Measurements from ENCODE around the gene MKRN1.
"Not testable (repeated sequence)": the region's sequence is repeated elsewhere in the genome, so short reads cannot be mapped to it uniquely, and the experiment has no call there.

Gene MKRN1

GRCh38 chr7:140475747-140476333 is 3.5 kb downstream of the MKRN1 start:
- Mint-ChIP-seq H3K9me3 (no peaks in the 10 kb centered on the region), H3K4me1 (ENCODE audit: low read depth in 2 of 2) (peaks cover 22 to 31% of the 10 kb centered on the region in 2 donors), H3K36me3 (ENCODE audit: insufficient read depth) (peaks cover 44% of the 10 kb centered on the region), H3K4me3 (peak overlapping the region; percentile 75 to 96), H3K27me3 (no peaks in the 10 kb centered on the region), H3K27ac (peak overlapping the region; percentile 54 to 62)
- DNase-seq (peak; percentile 46 to 61 (median 53)), ATAC-seq (replicated peaks) (no peak)

- ATAC-seq (replicated peaks): no peak
- peaks cover 12 to 13% of the 10 kb centered on the region in 2 donors for H3K4me1 Mint-ChIP-seq (ENCODE audit: low read depth in 2 of 2)
- no peaks in the 10 kb centered on the region for H3K9me3 Mint-ChIP-seq
Measured at GRCh38 chr7:140463111-140463510, 16.2 kb downstream of the MKRN1 start.

GRCh38 chr7:140458916-140459315 is 20.4 kb downstream of the MKRN1 start:
- Mint-ChIP-seq H3K27me3 (no peaks in the 10 kb centered on the region), H3K27ac (peak overlapping the region in 1 of 2 donors; percentile 26), H3K4me1 (ENCODE audit: low read depth in 2 of 2) (peaks cover 20 to 22% of the 10 kb centered on the region in 2 donors), H3K4me3 (no peak overlapping the region), H3K36me3 (ENCODE audit: insufficient read depth) (peaks cover 94% of the 10 kb centered on the region), H3K9me3 (no peaks in the 10 kb centered on the region)
- DNase-seq (no peak), ATAC-seq (replicated peaks) (no peak)

More at GRCh38 chr7:140463111-140463510, 16.2 kb downstream of the MKRN1 start:
- H3K36me3 Mint-ChIP-seq (ENCODE audit: insufficient read depth): peaks cover 85% of the 10 kb centered on the region
- DNase-seq: no peak
- no peak overlapping the region for H3K4me3 Mint-ChIP-seq
- H3K27ac Mint-ChIP-seq: peak overlapping the region in 1 of 2 donors; percentile 54
- H3K27me3 Mint-ChIP-seq: no peaks in the 10 kb centered on the region

- no peak overlapping the region for H3K27ac Mint-ChIP-seq
- no peak overlapping the region for H3K4me3 Mint-ChIP-seq
- H3K4me1 Mint-ChIP-seq (ENCODE audit: low read depth in 2 of 2): peaks cover 17 to 18% of the 10 kb centered on the region in 2 donors
- ATAC-seq (replicated peaks): no peak
- H3K27me3 Mint-ChIP-seq: no peaks in the 10 kb centered on the region
- no peak for DNase-seq
- peaks cover 97% of the 10 kb centered on the region for H3K36me3 Mint-ChIP-seq (ENCODE audit: insufficient read depth)
- no peaks in the 10 kb centered on the region for H3K9me3 Mint-ChIP-seq
Measured at GRCh38 chr7:140458201-140458600, 21.1 kb downstream of the MKRN1 start.

- H3K36me3 Mint-ChIP-seq (ENCODE audit: insufficient read depth): peaks cover 90% of the 10 kb centered on the region
- H3K27me3 Mint-ChIP-seq: no peaks in the 10 kb centered on the region
- H3K27ac Mint-ChIP-seq: no peak overlapping the region
- no peak for DNase-seq
- peaks cover 24 to 25% of the 10 kb centered on the region in 2 donors for H3K4me1 Mint-ChIP-seq (ENCODE audit: low read depth in 2 of 2)
- no peaks in the 10 kb centered on the region for H3K9me3 Mint-ChIP-seq
- no peak for ATAC-seq (replicated peaks)
- H3K4me3 Mint-ChIP-seq: no peak overlapping the region
Measured at GRCh38 chr7:140456551-140457051, 22.7 kb downstream of the MKRN1 start.

- no peak for DNase-seq
- Mint-ChIP-seq H3K4me1 (ENCODE audit: low read depth in 2 of 2) (peaks cover 22 to 29% of the 10 kb centered on the region in 2 donors), H3K4me3 (no peak overlapping the region), H3K27ac (no peak overlapping the region), H3K36me3 (ENCODE audit: insufficient read depth) (peaks cover 82% of the 10 kb centered on the region), H3K9me3 (no peaks in the 10 kb centered on the region), H3K27me3 (no peaks in the 10 kb centered on the region)
- ATAC-seq (replicated peaks): no peak
Measured at GRCh38 chr7:140455743-140456142, 23.6 kb downstream of the MKRN1 start.

GRCh38 chr7:140454657-140455015 is 24.7 kb downstream of the MKRN1 start:
- DNase-seq (no peak), ATAC-seq (replicated peaks) (no peak)
- H3K4me1 Mint-ChIP-seq (ENCODE audit: low read depth in 2 of 2): peaks cover 22 to 29% of the 10 kb centered on the region in 2 donors
- H3K9me3 Mint-ChIP-seq: no peaks in the 10 kb centered on the region
- peak overlapping the region; percentile 68 to 82 for H3K27ac Mint-ChIP-seq
- H3K4me3 Mint-ChIP-seq: peak overlapping the region in 1 of 2 donors; percentile 19
- no peaks in the 10 kb centered on the region for H3K27me3 Mint-ChIP-seq
- H3K36me3 Mint-ChIP-seq (ENCODE audit: insufficient read depth): peaks cover 71% of the 10 kb centered on the region

GRCh38 chr7:140453785-140454656 is 25.3 kb downstream of the MKRN1 start:
- H3K36me3 Mint-ChIP-seq (ENCODE audit: insufficient read depth): peaks cover 64% of the 10 kb centered on the region
- H3K9me3 Mint-ChIP-seq; H3K27me3 Mint-ChIP-seq; DNase-seq; H3K4me3 Mint-ChIP-seq; ATAC-seq (replicated peaks): not testable (repeated sequence)
- peaks cover 22 to 29% of the 10 kb centered on the region in 2 donors for H3K4me1 Mint-ChIP-seq (ENCODE audit: low read depth in 2 of 2)
- H3K27ac Mint-ChIP-seq: peak overlapping the region; percentile 68 to 82

GRCh38 chr7:140453273-140453672 is 26.0 kb downstream of the MKRN1 start:
- H3K9me3 Mint-ChIP-seq: no peaks in the 10 kb centered on the region
- no peak for ATAC-seq (replicated peaks)
- no peak for DNase-seq
- no peak overlapping the region for H3K4me3 Mint-ChIP-seq
- no peaks in the 10 kb centered on the region for H3K27me3 Mint-ChIP-seq
- H3K36me3 Mint-ChIP-seq (ENCODE audit: insufficient read depth): peaks cover 57% of the 10 kb centered on the region
- H3K4me1 Mint-ChIP-seq (ENCODE audit: low read depth in 2 of 2): peaks cover 19 to 29% of the 10 kb centered on the region in 2 donors
- H3K27ac Mint-ChIP-seq: peak overlapping the region in 1 of 2 donors; percentile 82

- peaks cover 19 to 29% of the 10 kb centered on the region in 2 donors for H3K4me1 Mint-ChIP-seq (ENCODE audit: low read depth in 2 of 2)
- peak overlapping the region; percentile 79 to 87 for H3K27ac Mint-ChIP-seq
- H3K4me3 Mint-ChIP-seq: no peak overlapping the region
- H3K27me3 Mint-ChIP-seq: no peaks in the 10 kb centered on the region
- peaks cover 42% of the 10 kb centered on the region for H3K36me3 Mint-ChIP-seq (ENCODE audit: insufficient read depth)
- ATAC-seq (replicated peaks) (no peak), DNase-seq (no peak)
- no peaks in the 10 kb centered on the region for H3K9me3 Mint-ChIP-seq
Measured at GRCh38 chr7:140451716-140452115, 27.6 kb downstream of the MKRN1 start.

GRCh38 chr7:140448781-140449480 is 30.4 kb downstream of the MKRN1 start:
- no peaks in the 10 kb centered on the region for H3K27me3 Mint-ChIP-seq

GRCh38 chr7:140447841-140448240 is 31.5 kb downstream of the MKRN1 start:
- H3K9me3 Mint-ChIP-seq: no peaks in the 10 kb centered on the region
- peaks cover 8 to 14% of the 10 kb centered on the region in 2 donors for H3K4me1 Mint-ChIP-seq (ENCODE audit: low read depth in 2 of 2)
- H3K4me3 Mint-ChIP-seq: no peak overlapping the region
- no peaks in the 10 kb centered on the region for H3K27me3 Mint-ChIP-seq
- H3K36me3 Mint-ChIP-seq (ENCODE audit: insufficient read depth): peaks cover 6% of the 10 kb centered on the region
- no peak for ATAC-seq (replicated peaks)
- peak overlapping the region in 1 of 2 donors; percentile 15 for H3K27ac Mint-ChIP-seq
- DNase-seq: no peak

More at GRCh38 chr7:140448781-140449480, 30.4 kb downstream of the MKRN1 start:
- Mint-ChIP-seq H3K9me3 (no peaks in the 10 kb centered on the region), H3K4me3 (no peak overlapping the region), H3K36me3 (ENCODE audit: insufficient read depth) (peaks cover 17% of the 10 kb centered on the region), H3K27ac (no peak overlapping the region), H3K4me1 (ENCODE audit: low read depth in 2 of 2) (peaks cover 8 to 15% of the 10 kb centered on the region in 2 donors)
- DNase-seq (no peak), ATAC-seq (replicated peaks) (no peak)

- DNase-seq (no peak), ATAC-seq (replicated peaks) (no peak)
- Mint-ChIP-seq H3K9me3 (no peaks in the 10 kb centered on the region), H3K4me3 (no peak overlapping the region), H3K27me3 (no peaks in the 10 kb centered on the region), H3K36me3 (ENCODE audit: insufficient read depth) (no peaks in the 10 kb centered on the region), H3K4me1 (ENCODE audit: low read depth in 2 of 2) (peaks cover 0 to 4% of the 10 kb centered on the region in 2 donors), H3K27ac (no peak overlapping the region)
Measured at GRCh38 chr7:140446467-140446866, 32.8 kb downstream of the MKRN1 start.

All from effector memory CD8-positive, alpha-beta T cell (primary cell).